Measurements from ENCODE around the gene NRG3.
A peak's percentile ranks its signal among the peaks of the same experiment; 100 is the strongest.

Gene NRG3

GRCh38 chr10:81876253-81877077, 1.5 kb downstream of the NRG3 start:
- H3K27ac ChIP-seq (ENCODE audit: extremely low read depth, low read depth, low read length), result peak overlapping the region; percentile 85
- no peaks in the 10 kb centered on the region for H3K36me3 ChIP-seq (ENCODE audit: control insufficient read depth in 2 of 2, insufficient read depth in 1 of 2, low read length in 2 of 2)
- peaks cover 23% of the 10 kb centered on the region for H3K4me1 ChIP-seq (ENCODE audit: control insufficient read depth, insufficient read depth, low read length)
- TF ChIP-seq ZNF112 (tag by site-specific recombination; IDR thresholded peaks at IDR 0.05) (no peak), ZFHX2 (tag by site-specific recombination; conservative IDR thresholded peaks at IDR 0.05) (no peak), ZNF558 (tag by site-specific recombination; IDR thresholded peaks at IDR 0.05) (no peak), ZNF624 (tag by site-specific recombination; IDR thresholded peaks at IDR 0.05) (no peak), ZBTB48 (tag by site-specific recombination; IDR thresholded peaks at IDR 0.05) (no peak), ZNF600 (tag by site-specific recombination; IDR thresholded peaks at IDR 0.05) (no peak), MEIS1 (CRISPR knock-in tag; IDR thresholded peaks at IDR 0.05; ENCODE audit: borderline replicate concordance) (no peak), ZNF645 (tag by site-specific recombination; IDR thresholded peaks at IDR 0.05) (no peak), ZNF707 (tag by site-specific recombination; IDR thresholded peaks at IDR 0.05) (no peak), PATZ1 (tag by site-specific recombination; IDR thresholded peaks at IDR 0.05) (no peak), ZNF555 (tag by site-specific recombination; conservative IDR thresholded peaks at IDR 0.05) (no peak), KLF16 (tag by site-specific recombination; IDR thresholded peaks at IDR 0.05) (no peak), ZNF26 (tag by site-specific recombination; IDR thresholded peaks at IDR 0.05) (no peak)
- ChIA-PET POLR2A (no interaction called here), CTCF (interaction anchor here (0.6 to 1.6 kb wide), 4 partner anchors 29 to 1472 kb away, joined by 3 read pairs; no protein-coding TSS in a partner anchor)
- H3K4me3 ChIP-seq (ENCODE audit: low read depth, low read length), result peak overlapping the region; percentile 54
- H3K9me3 ChIP-seq (ENCODE audit: control insufficient read depth, insufficient read depth, low read depth, low read length), result no peaks in the 10 kb centered on the region

GRCh38 chr10:81877596-81877995, 2.6 kb downstream of the NRG3 start:
- ChIA-PET POLR2A (no interaction called here), CTCF (interaction anchor here (0.6 to 0.7 kb wide), 3 partner anchors 31 to 476 kb away, joined by 3 read pairs; no protein-coding TSS in a partner anchor)
- Histone ChIP-seq H3K9me3 (ENCODE audit: control insufficient read depth, insufficient read depth, low read depth, low read length) (no peaks in the 10 kb centered on the region), H3K4me3 (ENCODE audit: low read depth, low read length) (no peak overlapping the region), H3K36me3 (ENCODE audit: control insufficient read depth in 2 of 2, insufficient read depth in 1 of 2, low read length in 2 of 2) (no peaks in the 10 kb centered on the region), H3K4me1 (ENCODE audit: control insufficient read depth, insufficient read depth, low read length) (peaks cover 15% of the 10 kb centered on the region), H3K27ac (ENCODE audit: extremely low read depth, low read depth, low read length) (no peak overlapping the region)
- TF ChIP-seq ZBTB10 (tag by site-specific recombination; IDR thresholded peaks at IDR 0.05) (no peak), PRDM6 (tag by site-specific recombination; IDR thresholded peaks at IDR 0.05) (no peak), KLF17 (tag by site-specific recombination; IDR thresholded peaks at IDR 0.05) (no peak), ZXDB (tag by site-specific recombination; IDR thresholded peaks at IDR 0.05) (no peak), ZNF660 (tag by site-specific recombination; IDR thresholded peaks at IDR 0.05) (no peak), ZNF426 (tag by site-specific recombination; IDR thresholded peaks at IDR 0.05) (no peak)

Data from HEK293 (cell line).